HUES6 (cell line): Measurements from ENCODE around the gene PDE4D.
"Not testable (repeated sequence)": the region's sequence is repeated elsewhere in the genome, so short reads cannot be mapped to it uniquely, and the experiment has no call there.

Source experiments
- H3K27ac ChIP-seq: 2 replicates; pipeline ENCODE4 v1.7.0; 2013; ENCODE audit warnings: low read depth, mild to moderate bottlenecking, low read length, inconsistent platforms
- H3K27me3 ChIP-seq: 2 replicates; pipeline ENCODE4 v1.6.1; 2013; ENCODE audit warnings: low read length; ENCODE audit not compliant: control insufficient read depth, insufficient read depth
- H3K36me3 ChIP-seq: 2 replicates; pipeline ENCODE4 v1.6.1; 2013; ENCODE audit warnings: low read length; ENCODE audit not compliant: control insufficient read depth, insufficient read depth
- H3K4me1 ChIP-seq: 2 replicates; pipeline ENCODE4 v1.6.1; 2013; ENCODE audit warnings: low read length; ENCODE audit not compliant: control insufficient read depth, insufficient read depth
- H3K4me3 ChIP-seq: 2 replicates; pipeline ENCODE4 v1.5.1; 2013; ENCODE audit warnings: low read depth, low read length
- H3K9ac ChIP-seq: one replicate; pipeline ENCODE4 v1.6.1; 2013; ENCODE audit warnings: mild to moderate bottlenecking, low read length
- H3K9me3 ChIP-seq: 2 replicates; pipeline ENCODE4 v1.6.1; 2013; ENCODE audit warnings: low read depth, low read length; ENCODE audit not compliant: control insufficient read depth, insufficient read depth

The PDE4D gene

DNA sequence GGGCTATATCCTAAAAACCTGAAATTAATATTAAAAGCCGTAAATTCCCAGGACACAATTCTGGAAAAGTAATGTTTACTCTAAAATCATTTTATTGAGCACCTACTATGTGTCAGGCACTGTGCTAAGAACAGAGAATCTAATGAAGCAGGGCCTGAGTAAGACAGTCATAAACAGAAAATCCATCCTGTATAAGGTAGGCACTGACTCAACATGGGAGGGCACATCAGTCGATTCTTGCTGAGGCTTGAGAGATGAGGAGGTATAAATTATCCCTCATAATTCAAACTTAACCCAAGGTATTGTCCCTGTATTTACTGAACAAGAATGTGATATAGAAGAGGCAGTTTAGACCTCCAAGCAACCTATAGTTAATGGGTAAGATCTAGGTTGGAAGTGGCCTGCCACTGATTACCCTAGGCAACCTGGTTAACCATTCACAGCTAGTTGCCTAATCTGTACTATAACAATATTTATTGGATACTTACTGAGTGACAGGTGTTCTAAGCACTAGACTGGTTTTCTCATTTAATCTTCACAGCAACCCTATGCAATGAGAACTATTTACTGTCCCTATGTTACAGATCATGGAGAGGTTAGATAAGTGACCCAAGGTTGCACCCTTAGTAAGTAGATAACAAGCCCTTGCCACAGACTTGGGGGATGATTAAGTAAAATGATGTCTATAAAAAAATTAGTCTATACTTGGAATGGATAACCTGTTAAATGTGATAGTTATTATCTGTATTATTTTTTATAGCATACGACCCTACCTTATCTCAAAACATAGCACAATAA lies 317.7 kb downstream of the PDE4D start:
- no peak overlapping the region for H3K27ac ChIP-seq
- no peaks in the 10 kb centered on the region for H3K36me3 ChIP-seq
- peaks cover 4% of the 10 kb centered on the region for H3K4me1 ChIP-seq
- no peak overlapping the region for H3K9ac ChIP-seq
- no peaks in the 10 kb centered on the region for H3K27me3 ChIP-seq
- H3K9me3 ChIP-seq, result no peaks in the 10 kb centered on the region
- H3K4me3 ChIP-seq, result no peak overlapping the region

DNA sequence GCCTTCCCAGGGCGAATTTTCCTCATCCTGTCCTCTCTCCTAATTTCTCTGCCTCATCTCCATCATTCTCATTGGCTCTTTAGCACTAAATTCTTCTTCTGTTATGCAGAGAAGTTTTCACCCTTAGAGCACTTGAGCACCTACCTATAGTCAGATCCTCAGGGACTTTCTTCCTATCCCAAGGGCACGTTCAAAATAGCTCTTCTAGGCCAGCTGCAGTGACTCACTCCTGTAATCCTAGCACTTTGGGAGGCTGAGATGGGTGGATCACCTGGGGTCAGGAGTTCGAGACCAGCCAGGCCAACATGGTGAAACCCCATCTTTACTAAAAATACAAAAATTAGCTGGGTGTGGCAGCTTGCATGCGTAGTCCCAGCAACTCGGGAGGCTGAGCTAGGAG lies 320.0 kb downstream of the PDE4D start:
- H3K4me1 ChIP-seq, result peaks cover 21% of the 10 kb centered on the region
- H3K27ac ChIP-seq, H3K4me3 ChIP-seq, H3K9me3 ChIP-seq, H3K36me3 ChIP-seq, H3K9ac ChIP-seq, H3K27me3 ChIP-seq: not testable (repeated sequence)

DNA sequence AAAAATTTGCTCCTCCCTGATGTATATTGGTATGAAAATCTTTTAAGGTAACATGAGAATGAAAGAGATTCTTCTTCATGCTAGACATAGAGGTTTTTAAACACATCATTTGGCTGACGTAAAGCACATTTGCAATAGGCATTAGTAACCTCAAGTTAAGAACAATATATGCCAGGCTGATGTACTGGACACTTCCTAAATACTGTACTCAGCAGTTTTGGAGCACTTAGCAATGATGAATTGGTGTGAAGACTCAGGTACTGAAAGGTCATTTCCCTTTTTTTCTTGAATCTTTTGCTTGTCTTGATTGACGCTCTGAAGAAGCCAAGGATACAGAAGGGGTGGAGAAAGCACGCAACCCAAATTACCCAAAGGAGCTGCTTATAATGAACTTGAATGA lies 322.5 kb downstream of the PDE4D start:
- Histone ChIP-seq H3K9ac (no peak overlapping the region), H3K27me3 (no peaks in the 10 kb centered on the region), H3K27ac (no peak overlapping the region), H3K4me1 (peaks cover 20% of the 10 kb centered on the region), H3K4me3 (no peak overlapping the region), H3K9me3 (no peaks in the 10 kb centered on the region; the same call in 1 of the 2 replicates), H3K36me3 (no peaks in the 10 kb centered on the region)

DNA sequence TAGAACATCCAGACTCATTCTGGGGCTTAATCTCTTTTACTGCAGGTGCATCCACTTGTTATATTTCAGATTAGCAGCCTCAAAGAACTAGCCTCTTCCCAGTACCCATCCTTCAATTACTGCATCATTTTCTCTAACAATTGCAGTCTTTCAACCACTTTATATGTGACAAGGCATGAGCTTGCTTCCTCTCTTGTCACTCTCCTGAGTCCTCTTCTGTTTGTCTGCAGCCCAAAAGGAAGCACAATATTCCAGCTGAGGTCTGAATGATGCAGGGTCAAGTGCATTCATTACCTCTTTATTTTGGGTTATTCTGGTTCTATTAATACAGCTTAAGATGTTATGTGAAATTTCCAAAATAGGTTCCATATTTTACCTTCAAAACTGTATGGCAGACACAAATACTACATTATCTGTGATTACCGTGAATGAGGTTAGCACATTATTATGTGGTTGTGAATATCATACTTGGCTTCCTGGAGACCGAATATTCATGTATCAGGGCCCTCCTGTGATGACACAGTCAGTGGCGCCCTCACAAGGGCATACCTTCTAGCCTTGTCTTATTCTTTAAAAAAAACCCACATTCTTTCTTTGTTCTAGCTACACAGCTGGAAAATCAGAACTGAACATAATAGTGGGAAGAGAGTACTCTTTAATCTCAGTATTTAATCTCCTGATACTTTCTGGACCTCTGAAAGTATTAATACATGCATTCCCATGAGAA lies 323.8 kb downstream of the PDE4D start:
- Histone ChIP-seq H3K9me3 (no peaks in the 10 kb centered on the region; the same call in 1 of the 2 replicates), H3K4me3 (no peak overlapping the region), H3K27ac (peak overlapping the region; percentile 23), H3K36me3 (no peaks in the 10 kb centered on the region), H3K4me1 (peaks cover 20% of the 10 kb centered on the region), H3K9ac (peak overlapping the region; percentile 15), H3K27me3 (no peaks in the 10 kb centered on the region)

DNA sequence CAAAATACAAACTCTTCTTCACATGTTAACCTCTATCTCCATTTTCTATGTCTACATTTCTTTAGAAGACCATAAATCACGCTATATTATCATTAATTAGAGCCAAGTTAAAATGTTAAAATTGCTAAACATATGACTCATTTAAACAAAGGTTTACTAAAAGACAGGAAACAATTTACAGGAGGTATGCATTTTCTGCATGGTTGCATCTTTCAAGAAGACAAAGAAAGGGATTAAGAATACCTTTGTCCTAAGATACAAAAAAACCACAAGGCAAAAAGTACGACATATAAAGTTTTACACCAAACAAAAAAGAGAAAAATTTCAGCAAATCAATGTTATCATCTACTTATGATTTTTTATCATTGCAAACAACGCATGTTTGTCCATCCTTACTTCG lies 324.4 kb downstream of the PDE4D start:
- H3K36me3 ChIP-seq, result no peaks in the 10 kb centered on the region
- H3K9me3 ChIP-seq, result no peaks in the 10 kb centered on the region; the same call in 1 of the 2 replicates
- peak overlapping the region; percentile 23; the same call in 1 of the 2 replicates for H3K27ac ChIP-seq

DNA sequence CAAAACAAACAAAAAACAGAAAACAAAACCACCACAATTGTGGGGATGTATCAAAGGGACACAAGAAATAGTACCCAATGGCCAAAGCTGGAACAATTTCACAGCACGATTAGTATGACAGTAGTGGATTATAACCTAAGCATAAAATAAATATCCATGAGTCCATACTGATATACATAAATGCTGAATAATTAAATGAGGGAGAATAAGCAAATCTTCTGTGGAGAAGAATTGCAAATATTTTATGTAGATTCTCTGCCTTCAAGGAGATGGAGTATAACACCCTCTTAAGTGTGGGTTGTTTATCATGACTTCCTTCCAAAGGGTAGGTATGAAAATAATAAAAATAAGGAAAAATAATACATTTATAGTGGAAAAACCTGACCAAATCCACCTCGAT lies 325.4 kb downstream of the PDE4D start:
- Histone ChIP-seq H3K27me3 (no peaks in the 10 kb centered on the region), H3K27ac (0 out of 2 replicates have a peak overlapping the region, but pooled peaks have one; percentile 23), H3K36me3 (no peaks in the 10 kb centered on the region), H3K9me3 (no peaks in the 10 kb centered on the region; the same call in 1 of the 2 replicates), H3K9ac (no peak overlapping the region), H3K4me1 (peaks cover 27% of the 10 kb centered on the region), H3K4me3 (no peak overlapping the region)

More for the DNA sequence above, 324.4 kb downstream of the PDE4D start:
- Histone ChIP-seq H3K9ac (no peak overlapping the region), H3K27me3 (no peaks in the 10 kb centered on the region), H3K4me1 (peaks cover 20% of the 10 kb centered on the region), H3K4me3 (no peak overlapping the region)

DNA sequence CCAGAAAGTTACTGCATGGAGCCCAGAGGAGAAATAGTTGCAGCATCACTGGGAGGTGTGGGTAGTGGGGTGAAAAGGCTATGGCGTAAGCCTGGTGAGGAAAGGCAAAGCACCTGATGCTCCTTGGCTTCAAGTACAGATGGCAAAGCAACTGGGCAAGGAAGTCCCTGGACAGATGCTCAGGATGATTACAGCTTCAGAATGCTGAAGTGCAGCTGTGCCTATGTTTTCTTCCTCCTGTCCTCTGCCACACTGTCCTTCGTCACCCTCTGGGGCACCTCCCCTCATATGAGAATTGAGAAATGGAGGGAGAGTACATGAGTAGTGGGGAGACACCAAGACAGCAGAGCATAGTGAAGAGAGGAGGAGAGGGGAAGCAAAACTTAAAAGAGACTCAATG lies 328.0 kb downstream of the PDE4D start:
- no peaks in the 10 kb centered on the region; the same call in 1 of the 2 replicates for H3K9me3 ChIP-seq
- H3K27me3 ChIP-seq, result no peaks in the 10 kb centered on the region
- no peak overlapping the region for H3K4me3 ChIP-seq
- peaks cover 36% of the 10 kb centered on the region for H3K4me1 ChIP-seq
- no peak overlapping the region for H3K27ac ChIP-seq
- no peak overlapping the region for H3K9ac ChIP-seq
- H3K36me3 ChIP-seq, result no peaks in the 10 kb centered on the region

DNA sequence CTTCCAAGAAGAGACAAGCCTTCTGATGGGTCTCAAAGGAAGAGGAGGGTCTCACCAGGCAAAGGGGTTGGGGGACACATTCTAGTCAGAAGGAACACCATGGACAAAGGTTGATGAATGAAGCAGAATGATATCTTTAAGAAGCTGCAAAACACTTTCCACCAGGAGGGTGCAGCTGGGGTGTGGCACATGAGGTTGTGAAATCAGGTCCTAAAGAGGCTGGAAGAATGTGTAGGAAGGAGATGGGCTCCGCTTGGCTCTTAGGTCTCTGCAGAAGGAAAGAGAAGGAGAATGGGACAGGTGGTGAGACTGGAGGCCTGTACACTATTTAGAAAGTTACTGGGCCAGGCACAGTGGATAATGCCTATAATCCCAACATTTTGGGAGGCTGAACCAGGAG lies 328.6 kb downstream of the PDE4D start:
- Histone ChIP-seq H3K9ac (no peak overlapping the region), H3K9me3 (no peaks in the 10 kb centered on the region; the same call in 1 of the 2 replicates), H3K36me3 (no peaks in the 10 kb centered on the region), H3K27ac (no peak overlapping the region), H3K27me3 (no peaks in the 10 kb centered on the region), H3K4me3 (no peak overlapping the region), H3K4me1 (peaks cover 30% of the 10 kb centered on the region)

DNA sequence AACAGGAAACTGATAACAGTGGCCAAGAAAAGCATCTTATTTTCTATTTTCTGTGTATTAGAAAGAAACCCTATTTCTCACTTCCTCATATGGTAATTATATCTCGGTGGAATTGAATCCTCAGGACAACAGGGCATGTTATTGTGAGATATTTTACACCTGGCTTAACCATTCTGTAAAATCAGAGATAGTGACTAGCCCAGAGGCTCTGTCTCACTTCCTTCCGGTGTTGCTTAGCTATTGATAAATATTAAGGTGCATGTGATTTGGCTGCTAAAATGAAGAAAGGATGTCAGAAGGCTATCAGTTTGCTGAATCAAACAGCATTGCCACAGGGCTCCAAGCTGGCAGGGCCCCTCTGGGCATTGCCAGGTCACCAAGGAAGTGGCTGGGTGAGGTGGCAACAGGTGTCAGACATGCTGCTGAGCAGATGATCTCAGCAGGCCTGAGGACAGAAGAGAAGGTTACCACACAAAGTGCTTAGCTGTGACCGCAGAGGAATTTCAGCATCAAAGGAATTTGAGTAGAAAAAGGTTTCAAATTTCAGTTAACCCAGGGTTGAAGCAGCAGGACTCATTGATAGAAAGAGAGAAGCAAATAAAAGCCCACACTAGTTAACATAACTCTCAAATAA lies 330.7 kb downstream of the PDE4D start:
- Histone ChIP-seq H3K27ac (peak overlapping the region; percentile 79), H3K9me3 (no peaks in the 10 kb centered on the region; the same call in 1 of the 2 replicates), H3K4me3 (no peak overlapping the region), H3K36me3 (no peaks in the 10 kb centered on the region), H3K9ac (peak overlapping the region; percentile 18), H3K27me3 (no peaks in the 10 kb centered on the region), H3K4me1 (peaks cover 17% of the 10 kb centered on the region)

DNA sequence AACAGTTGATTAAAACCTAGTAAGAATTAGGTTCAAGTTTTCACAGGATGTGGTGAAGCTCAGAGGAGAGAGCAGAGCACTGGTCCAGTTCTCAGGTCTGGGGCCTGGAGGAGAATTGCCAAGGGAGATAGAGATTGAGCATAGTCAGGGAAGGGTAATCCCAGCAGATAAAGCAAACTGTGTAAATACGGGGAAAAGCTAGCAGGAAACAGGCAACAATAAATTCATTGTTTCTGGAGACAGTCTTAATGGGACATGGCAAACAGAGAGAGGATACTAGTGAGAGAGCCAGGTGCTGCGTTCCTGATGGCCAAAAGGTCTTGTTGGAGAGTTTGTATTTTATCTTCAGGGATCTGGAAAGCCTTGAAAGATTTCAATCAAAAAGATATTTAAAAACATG lies 333.0 kb downstream of the PDE4D start:
- H3K27ac ChIP-seq, result no peak overlapping the region; the same call in 1 of the 2 replicates
- no peaks in the 10 kb centered on the region for H3K36me3 ChIP-seq
- no peaks in the 10 kb centered on the region for H3K9me3 ChIP-seq
- peaks cover 21% of the 10 kb centered on the region for H3K4me1 ChIP-seq
- H3K4me3 ChIP-seq, result no peak overlapping the region
- no peak overlapping the region for H3K9ac ChIP-seq
- no peaks in the 10 kb centered on the region for H3K27me3 ChIP-seq

DNA sequence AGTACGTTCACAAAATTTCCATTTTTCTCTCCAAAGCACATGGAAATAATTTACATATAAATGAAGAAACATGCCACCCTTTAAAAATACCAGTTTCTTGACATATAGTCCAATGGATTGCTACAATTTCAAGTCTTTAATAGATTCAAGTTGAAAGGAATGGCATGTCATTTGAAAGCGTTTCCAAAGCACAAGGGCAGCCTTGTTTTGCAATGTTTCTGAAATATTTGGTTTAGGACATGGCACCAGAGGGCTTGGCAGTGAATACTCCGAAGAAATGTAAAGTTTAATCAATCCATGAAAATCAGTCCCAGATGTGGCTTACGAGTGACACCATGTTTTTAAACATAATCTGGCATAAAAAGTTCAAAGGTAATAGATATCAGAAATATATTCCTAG lies 333.7 kb downstream of the PDE4D start:
- no peaks in the 10 kb centered on the region for H3K9me3 ChIP-seq
- H3K9ac ChIP-seq, result no peak overlapping the region
- H3K4me1 ChIP-seq, result peaks cover 22% of the 10 kb centered on the region
- no peaks in the 10 kb centered on the region for H3K36me3 ChIP-seq
- no peak overlapping the region for H3K27ac ChIP-seq
- no peak overlapping the region for H3K4me3 ChIP-seq
- H3K27me3 ChIP-seq, result no peaks in the 10 kb centered on the region
